SK-N-MC (cell line): ENCODE measurements around the gene PLG.
"Not testable (repeated sequence)": the region's sequence is repeated elsewhere in the genome, so short reads cannot be mapped to it uniquely, and the experiment has no call there.

ENCODE experiments used
- EZH2 ChIP-seq: fragments of 200-600 bp; sonication (generic); IDR thresholded peaks from one replicate; pipeline ENCODE4 v1.6.1; 2017; ENCODE audit warnings: antibody characterized with exemption
- POLR2AphosphoS5 ChIP-seq: IDR thresholded peaks from 2 replicates; pipeline ENCODE4 v1.6.1; 2012; ENCODE audit warnings: mild to moderate bottlenecking, low read depth, low read length, borderline replicate concordance

DNA sequence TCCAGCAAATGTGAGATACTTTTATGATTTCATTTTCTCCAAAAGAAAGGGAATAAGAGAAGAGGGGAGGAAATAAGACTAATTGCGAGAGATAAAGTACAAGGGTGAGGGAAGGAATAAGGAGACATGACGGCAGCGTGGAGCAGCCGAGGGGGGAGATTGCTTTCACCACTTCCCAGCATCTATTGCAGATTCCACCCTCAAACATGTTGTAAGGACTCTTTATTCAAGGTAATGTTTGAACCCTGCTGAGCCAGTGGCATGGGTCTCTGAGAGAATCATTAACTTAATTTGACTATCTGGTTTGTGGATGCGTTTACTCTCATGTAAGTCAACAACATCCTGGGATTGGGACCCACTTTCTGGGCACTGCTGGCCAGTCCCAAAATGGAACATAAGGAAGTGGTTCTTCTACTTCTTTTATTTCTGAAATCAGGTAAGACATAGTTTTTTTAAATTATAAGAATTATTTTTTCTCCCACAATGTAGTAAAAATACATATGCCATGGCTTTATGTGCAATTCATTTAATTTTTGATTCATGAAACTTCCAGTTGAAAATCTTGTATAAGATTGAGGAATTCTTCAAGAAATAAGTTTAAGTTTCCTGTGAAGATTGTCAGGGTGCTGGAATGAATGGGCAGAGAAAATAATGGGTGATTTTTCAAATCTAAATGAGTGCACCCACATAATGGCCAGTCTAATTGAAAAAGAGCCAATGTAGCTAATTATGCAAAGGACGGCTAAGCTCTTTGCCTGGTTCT, at the start of gene PLG:
- not testable (repeated sequence) for TF ChIP-seq EZH2, POLR2AphosphoS5
